ENCODE results near the gene LONRF2.

The LONRF2 gene

DNA sequence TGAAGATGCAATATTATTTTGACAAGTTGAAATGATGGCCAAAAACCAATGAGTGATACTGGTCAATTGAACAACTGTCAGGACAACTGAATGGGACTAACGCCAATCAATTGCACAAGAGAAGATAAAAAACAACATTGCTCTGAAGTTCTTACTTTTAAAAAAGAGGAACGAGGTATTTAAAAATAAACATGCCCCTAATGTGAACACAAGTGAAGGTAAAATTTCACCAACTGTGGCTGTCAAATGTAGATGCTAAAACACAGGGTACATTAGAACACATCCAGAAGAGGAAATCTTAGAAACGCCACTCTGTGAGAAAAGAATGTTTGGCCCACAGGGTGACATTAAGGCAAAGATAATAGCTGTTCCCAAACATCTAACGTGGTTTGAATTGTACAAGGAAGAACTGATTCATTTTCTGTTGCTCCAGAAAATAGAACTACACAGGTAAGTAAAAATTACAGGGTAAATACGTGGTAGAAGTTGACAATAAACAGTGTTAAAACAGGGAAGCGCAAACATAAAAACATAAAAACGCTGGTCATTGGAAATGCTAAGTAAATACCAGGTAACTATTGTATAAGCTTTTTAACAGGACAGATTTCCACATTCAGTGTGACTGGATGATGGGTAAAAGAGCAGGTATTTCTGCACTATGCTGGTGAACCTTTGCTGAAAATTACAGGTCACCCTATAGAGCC is 20.3 kb downstream of the LONRF2 start:
- Histone ChIP-seq H3K9me3 (ENCODE audit: control insufficient read depth, insufficient read depth, low read length) (no peaks in the 10 kb centered on the region), H3K4me1 (ENCODE audit: control insufficient read depth, insufficient read depth, low read length) (no peaks in the 10 kb centered on the region), H3K36me3 (ENCODE audit: control insufficient read depth, insufficient read depth, low read length) (no peaks in the 10 kb centered on the region), H3K27me3 (ENCODE audit: control insufficient read depth, insufficient read depth, low read length) (no peaks in the 10 kb centered on the region), H3K4me3 (ENCODE audit: low read depth, low read length) (no peak overlapping the region), H3K9ac (ENCODE audit: low read depth, low read length) (no peak overlapping the region), H3K27ac (ENCODE audit: low read depth, low read length) (no peak overlapping the region)

DNA sequence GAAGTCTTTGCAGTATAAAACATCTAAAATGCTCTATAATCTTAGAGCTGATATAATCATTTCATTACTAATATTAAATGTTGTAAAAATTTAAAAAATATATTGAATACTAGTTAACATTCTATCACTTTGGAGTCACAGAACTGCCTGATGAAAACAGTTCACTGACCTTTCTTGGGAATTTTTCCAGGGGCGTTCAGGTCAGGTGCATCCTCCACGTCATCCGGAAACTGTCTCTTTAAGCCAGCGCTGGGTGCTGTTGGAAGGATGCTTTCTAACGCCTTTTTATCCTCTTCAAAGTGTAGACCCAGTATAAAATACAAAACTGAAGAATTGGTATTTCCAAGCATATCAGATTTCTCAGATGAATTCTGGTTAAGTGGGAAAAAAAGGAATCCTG is 22.8 kb downstream of the LONRF2 start:
- no peak overlapping the region for H3K27ac ChIP-seq (ENCODE audit: low read depth, low read length)
- no peaks in the 10 kb centered on the region for H3K9me3 ChIP-seq (ENCODE audit: control insufficient read depth, insufficient read depth, low read length)
- no peak overlapping the region for H3K9ac ChIP-seq (ENCODE audit: low read depth, low read length)
- no peaks in the 10 kb centered on the region for H3K27me3 ChIP-seq (ENCODE audit: control insufficient read depth, insufficient read depth, low read length)
- no peaks in the 10 kb centered on the region for H3K36me3 ChIP-seq (ENCODE audit: control insufficient read depth, insufficient read depth, low read length)
- no peaks in the 10 kb centered on the region for H3K4me1 ChIP-seq (ENCODE audit: control insufficient read depth, insufficient read depth, low read length)
- no peak overlapping the region for H3K4me3 ChIP-seq (ENCODE audit: low read depth, low read length)

DNA sequence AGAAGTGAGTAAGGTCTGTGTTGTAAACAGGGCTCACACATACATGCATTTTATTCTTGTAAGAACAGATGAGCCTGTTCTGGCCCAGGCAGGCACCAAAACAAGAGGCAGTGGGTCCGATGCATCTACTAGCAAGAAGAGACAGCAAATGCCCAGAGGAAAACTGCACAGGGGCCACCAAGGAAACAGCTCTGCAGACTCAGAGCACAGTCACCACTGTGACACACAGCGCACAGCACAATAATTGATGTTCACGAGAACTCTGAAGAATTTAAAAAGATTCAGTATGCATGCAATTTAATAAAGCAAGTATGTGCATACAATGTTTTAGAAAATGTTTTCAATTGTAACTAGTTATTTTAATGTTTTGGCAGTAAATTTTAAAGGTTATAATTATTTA is 24.8 kb downstream of the LONRF2 start:
- no peaks in the 10 kb centered on the region for H3K27me3 ChIP-seq (ENCODE audit: control insufficient read depth, insufficient read depth, low read length)
- no peak overlapping the region for H3K9ac ChIP-seq (ENCODE audit: low read depth, low read length)
- H3K4me1 ChIP-seq (ENCODE audit: control insufficient read depth, insufficient read depth, low read length): 0 out of 2 replicates have a peak, but pooled peaks cover under 1% of the 10 kb centered on the region

GRCh38 chr2:100294162-100294497 is 28.2 kb downstream of the LONRF2 start:
- H3K4me1 ChIP-seq (ENCODE audit: control insufficient read depth, insufficient read depth, low read length): peaks cover 16% of the 10 kb centered on the region; the same call in 1 of the 2 replicates
- H3K27ac ChIP-seq (ENCODE audit: low read depth, low read length): no peak overlapping the region
- no peak overlapping the region for H3K4me3 ChIP-seq (ENCODE audit: low read depth, low read length)
- no peak overlapping the region for H3K9ac ChIP-seq (ENCODE audit: low read depth, low read length)
- no peaks in the 10 kb centered on the region for H3K27me3 ChIP-seq (ENCODE audit: control insufficient read depth, insufficient read depth, low read length)
- H3K9me3 ChIP-seq (ENCODE audit: control insufficient read depth, insufficient read depth, low read length): no peaks in the 10 kb centered on the region
- H3K36me3 ChIP-seq (ENCODE audit: control insufficient read depth, insufficient read depth, low read length): no peaks in the 10 kb centered on the region

More for the DNA sequence above, 24.8 kb downstream of the LONRF2 start:
- H3K4me3 ChIP-seq (ENCODE audit: low read depth, low read length): no peak overlapping the region
- H3K36me3 ChIP-seq (ENCODE audit: control insufficient read depth, insufficient read depth, low read length): no peaks in the 10 kb centered on the region
- no peak overlapping the region for H3K27ac ChIP-seq (ENCODE audit: low read depth, low read length)
- no peaks in the 10 kb centered on the region for H3K9me3 ChIP-seq (ENCODE audit: control insufficient read depth, insufficient read depth, low read length)

GRCh38 chr2:100293341-100294161 is 28.8 kb downstream of the LONRF2 start:
- no peaks in the 10 kb centered on the region for H3K36me3 ChIP-seq (ENCODE audit: control insufficient read depth, insufficient read depth, low read length)
- no peaks in the 10 kb centered on the region for H3K27me3 ChIP-seq (ENCODE audit: control insufficient read depth, insufficient read depth, low read length)
- H3K4me1 ChIP-seq (ENCODE audit: control insufficient read depth, insufficient read depth, low read length): peaks cover 16% of the 10 kb centered on the region; the same call in 1 of the 2 replicates
- no peak overlapping the region for H3K4me3 ChIP-seq (ENCODE audit: low read depth, low read length)
- H3K9me3 ChIP-seq (ENCODE audit: control insufficient read depth, insufficient read depth, low read length): no peaks in the 10 kb centered on the region
- no peak overlapping the region for H3K27ac ChIP-seq (ENCODE audit: low read depth, low read length)
- no peak overlapping the region for H3K9ac ChIP-seq (ENCODE audit: low read depth, low read length)

GRCh38 chr2:100292022-100292580 is 30.2 kb downstream of the LONRF2 start:
- Histone ChIP-seq H3K4me1 (ENCODE audit: control insufficient read depth, insufficient read depth, low read length) (peaks cover 16% of the 10 kb centered on the region; the same call in 1 of the 2 replicates), H3K9ac (ENCODE audit: low read depth, low read length) (no peak overlapping the region), H3K36me3 (ENCODE audit: control insufficient read depth, insufficient read depth, low read length) (no peaks in the 10 kb centered on the region), H3K9me3 (ENCODE audit: control insufficient read depth, insufficient read depth, low read length) (no peaks in the 10 kb centered on the region), H3K4me3 (ENCODE audit: low read depth, low read length) (no peak overlapping the region), H3K27ac (ENCODE audit: low read depth, low read length) (peak overlapping the region; percentile 75), H3K27me3 (ENCODE audit: control insufficient read depth, insufficient read depth, low read length) (no peaks in the 10 kb centered on the region)

- H3K27ac ChIP-seq (ENCODE audit: low read depth, low read length): peak overlapping the region; percentile 75
- H3K4me3 ChIP-seq (ENCODE audit: low read depth, low read length): no peak overlapping the region
- H3K36me3 ChIP-seq (ENCODE audit: control insufficient read depth, insufficient read depth, low read length): no peaks in the 10 kb centered on the region
- H3K9me3 ChIP-seq (ENCODE audit: control insufficient read depth, insufficient read depth, low read length): no peaks in the 10 kb centered on the region
- H3K9ac ChIP-seq (ENCODE audit: low read depth, low read length): no peak overlapping the region
- no peaks in the 10 kb centered on the region for H3K27me3 ChIP-seq (ENCODE audit: control insufficient read depth, insufficient read depth, low read length)
- peaks cover 23% of the 10 kb centered on the region; the same call in 1 of the 2 replicates for H3K4me1 ChIP-seq (ENCODE audit: control insufficient read depth, insufficient read depth, low read length)
These were observed 30.9 kb downstream of the LONRF2 start for GRCh38 chr2:100291152-100291970.

DNA sequence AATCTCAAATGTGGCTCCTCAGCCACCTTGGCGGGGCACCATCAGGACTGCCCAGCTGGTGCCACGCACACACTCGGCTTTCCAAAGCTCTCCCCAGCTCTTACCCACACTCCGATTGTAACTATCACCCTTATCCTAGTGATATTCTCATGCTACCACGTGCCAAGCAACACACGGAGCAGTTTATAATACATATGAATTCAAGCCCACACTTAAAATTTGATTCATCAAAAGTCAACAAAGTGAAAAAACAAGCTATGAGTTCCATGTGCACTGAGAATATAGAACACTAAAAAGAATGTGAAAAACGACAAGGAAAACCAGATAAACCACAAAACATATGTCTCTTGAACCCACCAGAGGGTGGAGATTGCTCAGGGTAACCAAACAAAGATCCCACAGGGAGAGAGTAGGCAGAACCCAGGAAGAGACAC is 31.6 kb downstream of the LONRF2 start:
- H3K4me1 ChIP-seq (ENCODE audit: control insufficient read depth, insufficient read depth, low read length): peaks cover 29% of the 10 kb centered on the region
- no peaks in the 10 kb centered on the region for H3K9me3 ChIP-seq (ENCODE audit: control insufficient read depth, insufficient read depth, low read length)
- H3K27me3 ChIP-seq (ENCODE audit: control insufficient read depth, insufficient read depth, low read length): no peaks in the 10 kb centered on the region
- H3K4me3 ChIP-seq (ENCODE audit: low read depth, low read length): no peak overlapping the region
- H3K9ac ChIP-seq (ENCODE audit: low read depth, low read length): no peak overlapping the region
- H3K36me3 ChIP-seq (ENCODE audit: control insufficient read depth, insufficient read depth, low read length): no peaks in the 10 kb centered on the region
- H3K27ac ChIP-seq (ENCODE audit: low read depth, low read length): peak overlapping the region; percentile 75

DNA sequence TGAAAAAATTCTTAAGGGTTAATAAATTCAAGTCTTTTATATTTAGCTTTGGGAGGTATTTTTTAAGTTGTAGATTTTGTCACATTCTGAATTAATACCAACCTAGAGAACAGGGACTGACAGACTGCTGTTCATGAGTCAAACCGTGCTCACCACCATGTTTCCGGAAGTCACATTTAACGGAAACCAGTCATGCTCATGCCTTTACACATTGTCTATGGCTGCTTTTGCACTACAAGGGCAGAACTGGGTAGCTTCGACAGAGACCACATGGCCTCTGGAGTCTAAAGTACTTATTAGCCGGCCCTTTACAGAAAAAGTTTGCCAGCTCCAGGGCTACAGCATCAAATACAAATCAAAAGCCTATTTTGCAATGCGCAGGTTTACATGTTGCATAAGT is 33.3 kb downstream of the LONRF2 start:
- Histone ChIP-seq H3K9me3 (ENCODE audit: control insufficient read depth, insufficient read depth, low read length) (no peaks in the 10 kb centered on the region), H3K27ac (ENCODE audit: low read depth, low read length) (no peak overlapping the region), H3K4me1 (ENCODE audit: control insufficient read depth, insufficient read depth, low read length) (peaks cover 35% of the 10 kb centered on the region), H3K4me3 (ENCODE audit: low read depth, low read length) (no peak overlapping the region), H3K36me3 (ENCODE audit: control insufficient read depth, insufficient read depth, low read length) (no peaks in the 10 kb centered on the region), H3K9ac (ENCODE audit: low read depth, low read length) (no peak overlapping the region), H3K27me3 (ENCODE audit: control insufficient read depth, insufficient read depth, low read length) (no peaks in the 10 kb centered on the region)

GRCh38 chr2:100286318-100286717 is 36.0 kb downstream of the LONRF2 start:
- H3K27ac ChIP-seq (ENCODE audit: low read depth, low read length): peak overlapping the region; percentile 62
- H3K36me3 ChIP-seq (ENCODE audit: control insufficient read depth, insufficient read depth, low read length): no peaks in the 10 kb centered on the region
- H3K4me1 ChIP-seq (ENCODE audit: control insufficient read depth, insufficient read depth, low read length): peaks cover 33% of the 10 kb centered on the region
- H3K9me3 ChIP-seq (ENCODE audit: control insufficient read depth, insufficient read depth, low read length): no peaks in the 10 kb centered on the region
- H3K9ac ChIP-seq (ENCODE audit: low read depth, low read length): no peak overlapping the region
- H3K4me3 ChIP-seq (ENCODE audit: low read depth, low read length): no peak overlapping the region
- H3K27me3 ChIP-seq (ENCODE audit: control insufficient read depth, insufficient read depth, low read length): no peaks in the 10 kb centered on the region

All from HUES48 (cell line).